ENCODE results near the gene AHNAK.

DNA sequence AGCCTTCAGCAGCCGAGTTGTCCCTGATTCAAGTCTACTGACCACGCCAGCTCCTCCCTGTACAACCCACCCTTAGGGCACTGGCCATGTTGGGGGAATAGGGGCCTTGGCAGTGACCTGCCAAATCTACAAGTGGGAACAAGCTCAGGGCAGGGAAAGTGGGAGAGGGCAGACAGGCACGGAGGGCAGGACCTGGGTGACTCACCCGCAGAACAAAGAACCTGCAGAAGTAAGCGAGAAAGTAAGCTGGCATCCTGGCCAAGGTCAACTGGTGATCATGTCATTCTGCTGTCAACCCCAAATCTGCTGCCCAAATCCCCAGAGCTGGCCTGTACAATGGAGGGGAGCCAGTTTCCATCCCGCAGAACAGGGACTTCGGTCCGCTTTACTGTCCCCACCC lies 135.6 kb downstream of the AHNAK start:
- no peak for TF ChIP-seq POLR2A (IDR thresholded peaks at IDR 0.05)
- TF ChIP-seq, protein P1, sequence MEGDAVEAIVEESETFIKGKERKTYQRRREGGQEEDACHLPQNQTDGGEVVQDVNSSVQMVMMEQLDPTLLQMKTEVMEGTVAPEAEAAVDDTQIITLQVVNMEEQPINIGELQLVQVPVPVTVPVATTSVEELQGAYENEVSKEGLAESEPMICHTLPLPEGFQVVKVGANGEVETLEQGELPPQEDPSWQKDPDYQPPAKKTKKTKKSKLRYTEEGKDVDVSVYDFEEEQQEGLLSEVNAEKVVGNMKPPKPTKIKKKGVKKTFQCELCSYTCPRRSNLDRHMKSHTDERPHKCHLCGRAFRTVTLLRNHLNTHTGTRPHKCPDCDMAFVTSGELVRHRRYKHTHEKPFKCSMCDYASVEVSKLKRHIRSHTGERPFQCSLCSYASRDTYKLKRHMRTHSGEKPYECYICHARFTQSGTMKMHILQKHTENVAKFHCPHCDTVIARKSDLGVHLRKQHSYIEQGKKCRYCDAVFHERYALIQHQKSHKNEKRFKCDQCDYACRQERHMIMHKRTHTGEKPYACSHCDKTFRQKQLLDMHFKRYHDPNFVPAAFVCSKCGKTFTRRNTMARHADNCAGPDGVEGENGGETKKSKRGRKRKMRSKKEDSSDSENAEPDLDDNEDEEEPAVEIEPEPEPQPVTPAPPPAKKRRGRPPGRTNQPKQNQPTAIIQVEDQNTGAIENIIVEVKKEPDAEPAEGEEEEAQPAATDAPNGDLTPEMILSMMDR (IDR thresholded peaks at IDR 0.05): no peak
